ENCODE data around the gene GLB1L2.

DNA sequence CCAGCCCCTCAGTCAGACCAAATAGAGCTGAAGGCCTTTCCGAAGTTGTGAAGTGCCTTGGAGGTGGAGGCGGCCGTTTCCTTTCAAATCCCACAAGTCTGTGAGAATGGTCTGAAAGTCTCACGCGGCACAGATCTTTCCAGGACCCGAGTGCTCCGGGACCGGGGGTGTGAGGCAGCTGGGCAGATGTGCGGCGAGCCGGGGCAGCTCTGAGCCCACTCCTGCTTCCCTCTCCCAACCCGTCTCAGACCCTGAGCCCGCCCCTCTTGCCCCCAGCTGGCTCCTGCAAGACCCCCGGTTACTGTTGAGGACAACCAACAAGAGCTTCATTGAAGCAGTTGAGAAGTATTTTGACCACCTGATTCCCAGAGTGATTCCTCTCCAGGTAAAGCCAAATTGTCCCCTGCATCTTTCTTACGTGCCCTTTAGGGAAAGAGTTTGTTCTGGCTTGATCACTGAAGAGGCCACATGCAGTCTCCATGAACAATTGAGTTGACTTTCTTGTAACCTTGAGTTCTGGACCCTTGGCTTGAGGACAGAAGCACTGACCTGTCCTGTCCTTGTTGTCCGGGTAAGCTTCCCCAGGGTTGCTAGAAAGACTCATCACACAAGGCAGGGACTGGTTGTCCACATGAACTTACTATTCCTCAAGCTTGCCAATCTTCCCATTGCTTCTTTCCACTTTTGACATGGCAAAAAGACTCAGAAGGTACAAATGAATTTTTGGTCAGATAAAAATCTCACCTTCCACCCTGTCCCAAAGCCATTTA lies 48.1 kb upstream of the GLB1L2 start:
- TF ChIP-seq POLR2A (IDR thresholded peaks at IDR 0.05; ENCODE audit: low read depth, low read length): no peak
- no peak for TF ChIP-seq TAF1 (IDR thresholded peaks at IDR 0.05; ENCODE audit: borderline replicate concordance, low read depth, low read length)
- no peak for TF ChIP-seq POLR2AphosphoS5 (IDR thresholded peaks at IDR 0.05; ENCODE audit: low read depth, low read length)
